Spleen (tissue), 7 donors: ENCODE measurements around the gene PPM1H.

Source experiments
- CTCF ChIP-seq, 11 experiments: fragments of 200-600 bp in 7 of 11; fragments of 450-650 bp in 4 of 11; sonication (generic) in 4 of 11; IDR thresholded peaks in 8 of 11; conservative IDR thresholded peaks in 3 of 11; 1 replicate in 7 of 11; 2 replicates in 4 of 11; pipeline versions ENCODE4 v1.4.0 to v1.8.0; 2016 to 2021; ENCODE audit warnings: antibody characterized with exemption in 11 of 11, inconsistent platforms in 4 of 11, mild to moderate bottlenecking in 1 of 11
- POLR2A ChIP-seq, 3 donors: fragments of 450-650 bp; IDR thresholded peaks; one replicate each; pipeline ENCODE4 v1.5.1; 2017; ENCODE audit warnings: antibody characterized with exemption in 3 of 3, mild to moderate bottlenecking in 1 of 3
- POLR2AphosphoS5 ChIP-seq, 3 donors: sonication (generic); formaldehyde crosslinking; IDR thresholded peaks; one replicate each; pipeline ENCODE4 v1.5.1; 2017; ENCODE audit warnings: antibody characterized with exemption in 3 of 3
- donor health status: DM: no; HTN: no; CAD: no; lungs with moderate emphysema.
- donor health status: DM: no; HTN: no; CAD: no.
- donor health status: DM: no; HTN: no; CAD: no.

- TF ChIP-seq CTCF (IDR thresholded peaks at IDR 0.05 in 8 of 11, conservative IDR thresholded peaks at IDR 0.05 in 3 of 11) (no peak), POLR2A (IDR thresholded peaks at IDR 0.05) (no peak), POLR2AphosphoS5 (IDR thresholded peaks at IDR 0.05) (no peak)
Observed at GRCh38 chr12:62769076-62769619, 165.8 kb downstream of the PPM1H start.
